T-helper 9 cell (primary cell): ENCODE measurements around the gene MUC4.
"Not testable (repeated sequence)": the region's sequence is repeated elsewhere in the genome, so short reads cannot be mapped to it uniquely, and the experiment has no call there.

Source experiments
- DNase-seq: peaks from one replicate; pipeline ENCODE4 v3.0.0-alpha.2; 2020

MUC4 gene

DNA sequence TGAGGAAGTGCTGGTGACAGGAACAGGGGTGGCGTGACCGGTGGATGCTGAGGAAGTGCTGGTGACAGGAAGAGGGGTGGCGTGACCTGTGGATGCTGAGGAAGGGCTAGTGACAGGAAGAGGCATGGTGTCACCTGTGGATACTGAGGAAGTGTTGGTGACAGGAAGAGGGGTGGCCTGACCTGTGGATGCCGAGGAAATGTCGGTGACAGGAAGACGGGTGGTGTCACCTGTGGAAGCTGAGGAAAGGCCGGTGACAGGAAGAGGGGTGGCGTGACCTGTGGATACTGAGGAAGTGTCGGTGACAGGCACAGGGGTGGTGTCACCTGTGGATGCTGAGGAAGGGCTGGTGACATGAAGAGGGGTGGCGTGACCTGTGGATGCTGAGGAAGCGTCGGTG is 30.5 kb downstream of the MUC4 start:
- not testable (repeated sequence) for DNase-seq

- DNase-seq, result no peak
Measured at GRCh38 chr3:195777975-195778374, 33.8 kb downstream of the MUC4 start.

DNA sequence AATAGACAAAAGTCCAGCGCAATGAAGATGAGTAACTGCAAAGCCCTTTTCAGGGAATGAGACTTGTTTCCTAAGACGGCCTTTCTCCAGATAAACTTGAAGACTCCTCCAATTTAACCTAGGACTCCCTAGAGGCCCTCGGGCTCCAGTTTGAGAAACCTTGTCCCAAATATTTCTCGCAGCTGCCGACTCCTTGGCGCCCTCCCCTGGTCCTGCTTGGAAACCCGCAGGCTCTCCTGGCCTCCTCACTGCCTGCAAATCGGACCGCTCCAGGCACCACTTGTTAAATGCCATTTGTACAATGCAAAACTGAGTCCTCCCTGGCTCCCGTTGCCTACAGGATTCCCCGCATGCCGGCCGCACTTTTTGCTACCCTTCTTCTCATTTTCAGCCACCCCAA is 36.8 kb downstream of the MUC4 start:
- no peak for DNase-seq

DNA sequence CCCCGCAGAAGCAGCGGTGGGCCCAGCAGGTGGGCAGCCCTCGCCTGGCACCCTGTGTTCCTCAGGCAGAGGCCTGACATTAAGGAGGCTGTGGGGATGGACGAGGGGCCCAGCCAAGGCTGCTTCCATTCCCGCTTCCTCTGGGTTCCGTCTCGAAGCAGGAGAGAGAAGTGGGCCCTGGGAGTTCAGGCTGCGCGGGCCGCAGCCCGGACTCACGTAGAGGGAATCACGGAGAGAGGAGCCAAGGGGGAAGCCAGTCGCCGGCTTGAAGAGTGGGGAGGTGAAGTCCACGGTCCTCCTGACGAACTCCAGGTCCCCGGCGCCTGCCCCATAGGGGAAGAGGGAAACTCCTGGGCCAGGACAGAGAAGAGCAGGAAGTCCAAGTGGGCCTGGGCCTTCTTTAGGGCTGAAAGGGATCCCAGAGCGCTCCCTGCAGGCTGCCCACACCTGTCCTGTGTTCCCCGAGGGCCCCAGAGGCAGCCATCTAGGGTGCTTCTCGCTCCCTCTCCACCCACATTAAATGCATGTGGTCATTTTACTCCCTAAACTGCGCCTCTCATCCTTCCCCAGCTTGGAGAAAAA is 37.7 kb downstream of the MUC4 start:
- DNase-seq, result no peak

- DNase-seq, result no peak
Measured at GRCh38 chr3:195771646-195772300, 40.0 kb downstream of the MUC4 start.

GRCh38 chr3:195770841-195771645 is 40.7 kb downstream of the MUC4 start:
- DNase-seq, result not testable (repeated sequence)

- DNase-seq, result no peak
Measured at GRCh38 chr3:195770081-195770840, 41.5 kb downstream of the MUC4 start.

- no peak for DNase-seq
Measured at GRCh38 chr3:195769551-195769950, 42.2 kb downstream of the MUC4 start.

DNA sequence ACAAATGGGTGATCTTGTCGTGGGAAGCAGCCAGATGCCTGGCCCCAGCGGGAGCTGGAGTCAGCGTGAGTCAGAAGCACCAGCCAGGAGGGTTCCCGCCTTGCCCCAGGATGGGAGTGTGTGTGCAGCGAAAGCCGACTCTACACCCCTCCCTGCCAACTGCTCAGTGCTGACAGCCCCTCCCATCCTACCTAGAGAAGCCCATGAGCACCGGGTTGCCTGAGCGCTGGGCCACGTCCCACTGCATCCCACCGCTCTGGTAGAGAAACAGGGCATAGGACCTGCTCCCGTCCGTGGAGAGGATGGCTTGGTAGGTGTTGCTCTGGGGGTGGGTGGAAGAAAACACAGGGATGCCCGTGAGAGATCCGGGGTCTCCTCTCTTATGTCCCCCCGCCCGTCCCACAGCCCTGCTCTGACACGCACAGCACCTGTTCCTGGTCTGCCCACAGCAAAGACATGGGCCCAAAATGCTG is 42.9 kb downstream of the MUC4 start:
- DNase-seq, result no peak

GRCh38 chr3:195768414-195768813 is 43.3 kb downstream of the MUC4 start:
- DNase-seq, result no peak

DNA sequence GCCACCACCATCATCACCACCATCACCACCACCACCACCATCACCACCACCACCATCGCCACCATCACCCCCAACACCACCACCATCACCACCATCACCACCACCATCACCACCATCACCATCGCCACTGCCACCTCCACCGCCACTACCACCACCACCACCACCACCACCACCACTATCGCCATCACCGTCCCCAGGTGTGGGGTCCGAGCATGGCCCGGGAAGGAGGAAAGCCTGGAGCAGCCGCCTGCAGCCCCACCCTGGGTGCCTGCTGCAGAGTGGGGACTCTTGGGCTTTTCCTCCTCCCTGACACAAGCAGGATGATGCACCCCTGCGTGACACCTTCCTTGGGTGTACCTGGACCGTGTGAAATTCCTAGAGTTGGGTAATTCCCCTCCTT is 43.9 kb downstream of the MUC4 start:
- no peak for DNase-seq

- DNase-seq, result no peak
Measured at GRCh38 chr3:195766671-195767070, 45.1 kb downstream of the MUC4 start.

DNA sequence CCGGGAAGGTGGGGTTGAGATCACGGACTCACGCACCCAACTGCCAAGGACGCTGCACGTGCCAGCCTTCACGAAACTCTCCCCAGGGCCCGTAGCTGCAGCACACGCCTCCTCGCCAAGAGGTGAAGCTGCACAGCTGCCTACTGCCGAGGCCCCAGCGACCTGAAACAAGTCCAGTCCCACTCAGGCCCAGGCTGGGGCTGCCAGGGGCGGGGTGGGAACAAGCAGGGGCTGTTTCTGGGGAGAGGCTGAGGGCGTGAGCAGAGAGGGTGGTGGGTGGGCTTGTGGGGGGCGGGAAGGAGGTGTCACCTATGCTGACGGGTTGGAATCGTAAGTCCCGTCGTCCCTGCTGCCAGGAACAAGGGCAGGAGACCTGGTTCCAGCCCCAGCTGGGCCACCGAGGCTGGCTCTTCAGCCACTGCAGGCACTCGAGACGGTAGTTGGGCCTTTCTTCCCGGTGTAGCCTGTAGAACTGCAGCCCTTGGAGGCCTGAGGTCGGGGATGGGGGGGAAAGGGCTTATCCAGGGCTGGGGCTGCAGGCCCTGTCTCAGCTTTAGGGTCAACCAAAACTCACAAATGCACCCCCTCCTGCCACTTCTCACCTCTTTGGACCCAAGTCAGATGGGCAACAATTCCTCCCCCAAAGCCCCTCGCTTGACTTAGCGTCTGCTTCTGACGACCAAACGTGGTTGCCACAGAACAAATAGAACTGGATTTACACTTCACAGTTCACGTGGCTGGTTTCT is 46.6 kb downstream of the MUC4 start:
- DNase-seq, result no peak

- DNase-seq, result no peak
Measured at GRCh38 chr3:195763843-195764825, 47.6 kb downstream of the MUC4 start.

DNA sequence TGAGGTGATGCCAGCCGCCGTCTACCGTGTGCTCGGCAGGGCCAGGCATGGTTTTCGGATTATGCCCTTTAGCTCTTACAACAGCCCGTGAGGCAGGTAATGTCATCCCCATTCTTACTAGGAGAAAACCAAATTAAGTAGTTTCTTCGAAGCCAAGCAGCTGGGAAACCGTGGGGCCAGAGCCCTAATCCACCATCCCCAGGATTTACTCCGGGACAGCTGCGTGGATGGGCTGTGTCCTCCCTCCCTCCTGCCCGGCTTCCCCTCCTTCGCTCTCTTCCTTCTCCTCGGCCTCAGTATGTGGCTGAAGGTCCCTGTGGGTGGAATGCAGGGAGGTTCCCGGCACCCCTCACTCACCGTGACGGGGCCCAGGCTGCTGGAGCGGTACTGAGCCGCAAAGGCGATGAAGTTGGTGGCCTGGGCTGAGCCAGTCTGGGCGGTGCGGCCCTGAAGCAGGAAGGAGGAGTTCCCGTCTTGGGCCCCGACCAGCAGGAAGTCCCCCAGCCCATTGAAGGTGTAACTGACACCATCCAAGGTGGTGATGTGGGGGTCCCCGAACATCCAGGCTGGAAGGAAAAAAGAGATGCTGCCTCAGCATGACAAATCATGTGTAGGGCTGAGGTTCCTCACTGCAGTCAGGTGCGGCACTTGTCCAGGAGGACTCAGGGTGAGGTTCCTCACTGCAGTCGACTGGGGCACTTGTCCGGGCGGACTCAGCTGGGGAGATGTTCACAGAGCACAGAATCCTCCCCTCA is 48.5 kb downstream of the MUC4 start:
- no peak for DNase-seq

DNA sequence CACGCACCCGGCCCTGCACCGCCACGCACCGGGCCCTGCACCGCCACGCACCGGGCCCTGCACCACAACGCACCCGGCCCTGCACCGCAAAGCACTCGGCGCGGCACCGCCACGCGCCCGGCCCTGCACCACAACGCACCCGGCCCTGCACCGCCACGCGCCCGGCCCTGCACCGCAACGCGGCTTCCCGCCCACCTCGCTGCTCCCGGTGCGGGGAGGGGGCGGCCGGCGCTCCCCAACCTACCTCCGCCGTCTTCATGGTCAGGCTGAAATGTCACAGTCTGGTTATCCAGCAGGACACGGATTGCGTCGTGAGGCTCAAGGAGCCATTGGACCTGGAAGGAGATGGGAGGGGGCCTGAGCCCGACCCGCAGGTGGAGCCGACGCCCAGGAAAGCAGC is 49.1 kb downstream of the MUC4 start:
- no peak for DNase-seq

GRCh38 chr3:195762249-195762585 is 49.5 kb downstream of the MUC4 start:
- DNase-seq, result no peak

- no peak for DNase-seq
Measured at GRCh38 chr3:195761567-195762248, 50.0 kb downstream of the MUC4 start.

DNA sequence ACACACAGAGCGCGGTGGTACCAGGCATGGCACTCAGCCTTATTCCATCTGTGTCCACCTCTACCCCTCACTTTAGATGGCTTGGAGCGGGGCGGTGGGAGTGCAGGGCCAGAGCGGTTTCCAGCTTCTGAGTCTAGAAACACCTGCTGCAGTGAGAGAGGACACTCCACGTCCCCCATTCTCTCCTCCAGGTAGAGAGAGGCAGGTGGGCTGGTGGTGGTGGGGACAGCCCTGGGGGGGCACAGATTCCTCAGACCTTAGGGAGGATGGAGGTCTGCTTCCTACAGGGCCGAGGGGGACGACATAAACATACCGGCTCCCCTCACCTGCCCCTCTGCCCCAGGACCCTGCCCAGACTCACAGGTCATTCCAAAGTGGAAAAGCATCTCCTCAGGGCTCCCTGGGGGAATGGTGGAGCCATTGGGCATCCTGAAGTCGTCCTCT is 50.6 kb downstream of the MUC4 start:
- DNase-seq, result no peak
